Ishikawa (cell line): ENCODE measurements around the gene GNG4.

Source experiments
- CREB1 ChIP-seq: IDR thresholded peaks from 2 replicates; pipeline ENCODE4 v1.6.1; 2012; ENCODE audit warnings: low read depth
- EP300 ChIP-seq: IDR thresholded peaks from 2 replicates; pipeline ENCODE4 v1.6.1; 2012; ENCODE audit warnings: borderline replicate concordance
- FOXM1 ChIP-seq: IDR thresholded peaks from 2 replicates; pipeline ENCODE4 v1.6.1; 2012; ENCODE audit warnings: low read depth, borderline replicate concordance
- MAX ChIP-seq: IDR thresholded peaks from 2 replicates; pipeline ENCODE4 v1.6.1; 2012
- NFIC ChIP-seq: IDR thresholded peaks from 2 replicates; pipeline ENCODE4 v1.6.1; 2012
- RAD21 ChIP-seq: IDR thresholded peaks from 2 replicates; pipeline ENCODE4 v1.6.1; 2012; ENCODE audit warnings: low read depth
- REST ChIP-seq: IDR thresholded peaks from 2 replicates; pipeline ENCODE4 v1.6.1; 2012; ENCODE audit warnings: low read depth, mild to moderate bottlenecking
- TAF1 ChIP-seq: IDR thresholded peaks from 2 replicates; pipeline ENCODE4 v1.6.1; 2012; ENCODE audit warnings: low read depth, mild to moderate bottlenecking
- TEAD4 ChIP-seq: IDR thresholded peaks from 2 replicates; pipeline ENCODE4 v1.6.1; 2012
- ZBTB7A ChIP-seq: IDR thresholded peaks from 2 replicates; pipeline ENCODE4 v1.6.1; 2012; ENCODE audit warnings: low read depth

- TF ChIP-seq TAF1 (no peak), FOXM1 (no peak), NFIC (no peak), EP300 (no peak), CREB1 (no peak), RAD21 (no peak), REST (no peak), MAX (no peak), ZBTB7A (no peak), TEAD4 (no peak)
Observed at GRCh38 chr1:235586992-235587391, 62.6 kb downstream of the GNG4 start.
